ENCODE results near the gene STK32A.

Gene STK32A

GRCh38 chr5:147234825-147235635 is at the start of gene STK32A:
Gene STK32A, plus strand, starts transcription at chr5:147235026. Its CDS starts 4,609 bp downstream, at chr5:147239635.
- H3K27me3 Mint-ChIP-seq: peaks cover 44% of the 10 kb centered on the region
- no peaks in the 10 kb centered on the region for H3K4me1 Mint-ChIP-seq (ENCODE audit: low read depth)
- no peaks in the 10 kb centered on the region for H3K36me3 Mint-ChIP-seq (ENCODE audit: low read depth)
- peaks cover 5% of the 10 kb centered on the region for H3K9me3 Mint-ChIP-seq
- no peak within 1 kb of the TSS for H3K27ac Mint-ChIP-seq
- no peak within 1 kb of the TSS for H3K4me3 Mint-ChIP-seq

GRCh38 chr5:147187099-147187540 is 47.7 kb upstream of the STK32A start:
- Mint-ChIP-seq H3K36me3 (ENCODE audit: low read depth) (no peaks in the 10 kb centered on the region), H3K9me3 (no peaks in the 10 kb centered on the region), H3K27ac (no peak overlapping the region)

GRCh38 chr5:147188200-147189108 is 46.4 kb upstream of the STK32A start:
- H3K9me3 Mint-ChIP-seq: no peaks in the 10 kb centered on the region
- peaks cover 5% of the 10 kb centered on the region for H3K4me1 Mint-ChIP-seq (ENCODE audit: low read depth)
- H3K27ac Mint-ChIP-seq: no peak overlapping the region
- no peak overlapping the region for H3K4me3 Mint-ChIP-seq
- no peaks in the 10 kb centered on the region for H3K36me3 Mint-ChIP-seq (ENCODE audit: low read depth)
- H3K27me3 Mint-ChIP-seq: peaks cover 13% of the 10 kb centered on the region

More at GRCh38 chr5:147187099-147187540, 47.7 kb upstream of the STK32A start:
- Mint-ChIP-seq H3K4me3 (no peak overlapping the region), H3K4me1 (ENCODE audit: low read depth) (peaks cover 5% of the 10 kb centered on the region), H3K27me3 (peaks cover 9% of the 10 kb centered on the region)

GRCh38 chr5:147189109-147189424 is 45.8 kb upstream of the STK32A start:
- H3K36me3 Mint-ChIP-seq (ENCODE audit: low read depth): no peaks in the 10 kb centered on the region
- peaks cover 5% of the 10 kb centered on the region for H3K4me1 Mint-ChIP-seq (ENCODE audit: low read depth)
- H3K9me3 Mint-ChIP-seq: no peaks in the 10 kb centered on the region
- H3K4me3 Mint-ChIP-seq: no peak overlapping the region
- H3K27me3 Mint-ChIP-seq: peaks cover 16% of the 10 kb centered on the region
- no peak overlapping the region for H3K27ac Mint-ChIP-seq

- no peaks in the 10 kb centered on the region for H3K36me3 Mint-ChIP-seq (ENCODE audit: low read depth)
- no peak overlapping the region for H3K4me3 Mint-ChIP-seq
- H3K27ac Mint-ChIP-seq: no peak overlapping the region
- peaks cover 5% of the 10 kb centered on the region for H3K4me1 Mint-ChIP-seq (ENCODE audit: low read depth)
- H3K9me3 Mint-ChIP-seq: no peaks in the 10 kb centered on the region
- peaks cover 19% of the 10 kb centered on the region for H3K27me3 Mint-ChIP-seq
Measured at GRCh38 chr5:147190331-147190730, 44.5 kb upstream of the STK32A start.

- H3K36me3 Mint-ChIP-seq (ENCODE audit: low read depth): no peaks in the 10 kb centered on the region
- no peaks in the 10 kb centered on the region for H3K9me3 Mint-ChIP-seq
- peaks cover 15% of the 10 kb centered on the region for H3K27me3 Mint-ChIP-seq
- H3K27ac Mint-ChIP-seq: no peak overlapping the region
- H3K4me3 Mint-ChIP-seq: no peak overlapping the region
- peaks cover 5% of the 10 kb centered on the region for H3K4me1 Mint-ChIP-seq (ENCODE audit: low read depth)
Measured at GRCh38 chr5:147193123-147193522, 41.7 kb upstream of the STK32A start.

- H3K27me3 Mint-ChIP-seq: no peaks in the 10 kb centered on the region
- H3K36me3 Mint-ChIP-seq (ENCODE audit: low read depth): no peaks in the 10 kb centered on the region
- H3K4me3 Mint-ChIP-seq: no peak overlapping the region
- no peaks in the 10 kb centered on the region for H3K9me3 Mint-ChIP-seq
- no peak overlapping the region for H3K27ac Mint-ChIP-seq
- H3K4me1 Mint-ChIP-seq (ENCODE audit: low read depth): no peaks in the 10 kb centered on the region
Measured at GRCh38 chr5:147200004-147200403, 34.8 kb upstream of the STK32A start.

- H3K27me3 Mint-ChIP-seq: no peaks in the 10 kb centered on the region
- H3K9me3 Mint-ChIP-seq: no peaks in the 10 kb centered on the region
- H3K4me1 Mint-ChIP-seq (ENCODE audit: low read depth): no peaks in the 10 kb centered on the region
- H3K27ac Mint-ChIP-seq: no peak overlapping the region
- H3K36me3 Mint-ChIP-seq (ENCODE audit: low read depth): no peaks in the 10 kb centered on the region
- no peak overlapping the region for H3K4me3 Mint-ChIP-seq
Measured at GRCh38 chr5:147203213-147203612, 31.6 kb upstream of the STK32A start.

- Mint-ChIP-seq H3K9me3 (no peaks in the 10 kb centered on the region), H3K4me1 (ENCODE audit: low read depth) (no peaks in the 10 kb centered on the region), H3K27me3 (no peaks in the 10 kb centered on the region), H3K36me3 (ENCODE audit: low read depth) (no peaks in the 10 kb centered on the region), H3K4me3 (no peak overlapping the region), H3K27ac (no peak overlapping the region)
Measured at GRCh38 chr5:147204576-147204975, 30.2 kb upstream of the STK32A start.

GRCh38 chr5:147208134-147208533 is 26.7 kb upstream of the STK32A start:
- Mint-ChIP-seq H3K9me3 (no peaks in the 10 kb centered on the region), H3K4me1 (ENCODE audit: low read depth) (no peaks in the 10 kb centered on the region), H3K36me3 (ENCODE audit: low read depth) (no peaks in the 10 kb centered on the region), H3K27me3 (no peaks in the 10 kb centered on the region), H3K27ac (no peak overlapping the region), H3K4me3 (no peak overlapping the region)

- H3K4me3 Mint-ChIP-seq: no peak overlapping the region
- H3K27ac Mint-ChIP-seq: no peak overlapping the region
- H3K27me3 Mint-ChIP-seq: no peaks in the 10 kb centered on the region
- peaks cover 15% of the 10 kb centered on the region for H3K9me3 Mint-ChIP-seq
- no peaks in the 10 kb centered on the region for H3K4me1 Mint-ChIP-seq (ENCODE audit: low read depth)
- H3K36me3 Mint-ChIP-seq (ENCODE audit: low read depth): no peaks in the 10 kb centered on the region
Measured at GRCh38 chr5:147216552-147217154, 18.2 kb upstream of the STK32A start.

GRCh38 chr5:147223343-147223742 is 11.5 kb upstream of the STK32A start:
- Mint-ChIP-seq H3K4me3 (no peak overlapping the region), H3K27ac (no peak overlapping the region), H3K4me1 (ENCODE audit: low read depth) (peaks cover 3% of the 10 kb centered on the region), H3K27me3 (no peaks in the 10 kb centered on the region), H3K9me3 (peaks cover 20% of the 10 kb centered on the region), H3K36me3 (ENCODE audit: low read depth) (no peaks in the 10 kb centered on the region)

GRCh38 chr5:147223948-147224791 is 10.7 kb upstream of the STK32A start:
- Mint-ChIP-seq H3K27me3 (no peaks in the 10 kb centered on the region), H3K27ac (no peak overlapping the region), H3K36me3 (ENCODE audit: low read depth) (no peaks in the 10 kb centered on the region), H3K4me1 (ENCODE audit: low read depth) (peaks cover 3% of the 10 kb centered on the region), H3K4me3 (no peak overlapping the region), H3K9me3 (peaks cover 12% of the 10 kb centered on the region)

- H3K27me3 Mint-ChIP-seq: no peaks in the 10 kb centered on the region
- H3K36me3 Mint-ChIP-seq (ENCODE audit: low read depth): no peaks in the 10 kb centered on the region
- no peak overlapping the region for H3K27ac Mint-ChIP-seq
Measured at GRCh38 chr5:147225938-147226337, 8.9 kb upstream of the STK32A start.

More at GRCh38 chr5:147225938-147226337, 8.9 kb upstream of the STK32A start:
- no peak overlapping the region for H3K4me3 Mint-ChIP-seq
- H3K4me1 Mint-ChIP-seq (ENCODE audit: low read depth): peaks cover 3% of the 10 kb centered on the region
- H3K9me3 Mint-ChIP-seq: peaks cover 12% of the 10 kb centered on the region

Measured in stimulated activated naive CD8-positive, alpha-beta T cell treated with anti-CD3 and anti-CD28 coated beads, Interleukin-15, Interleukin-2, amounts not matched to agents 100 ng/mL and 50 ng/mL, for 24 hours (primary cell).